ENCODE data around the gene PPP6R3. TPM values are rescaled to one million over a fixed set of nuclear protein-coding genes. Genes with fewer than 3 reads are reported as not detected.

The PPP6R3 gene
- total and polyA plus RNA-seq, 10 of the 15 experiments (the other 5 are each of a cell fraction or from before 2014, with no cell fraction given) = 12.4 to 123 (median 74.1) TPM

DNA sequence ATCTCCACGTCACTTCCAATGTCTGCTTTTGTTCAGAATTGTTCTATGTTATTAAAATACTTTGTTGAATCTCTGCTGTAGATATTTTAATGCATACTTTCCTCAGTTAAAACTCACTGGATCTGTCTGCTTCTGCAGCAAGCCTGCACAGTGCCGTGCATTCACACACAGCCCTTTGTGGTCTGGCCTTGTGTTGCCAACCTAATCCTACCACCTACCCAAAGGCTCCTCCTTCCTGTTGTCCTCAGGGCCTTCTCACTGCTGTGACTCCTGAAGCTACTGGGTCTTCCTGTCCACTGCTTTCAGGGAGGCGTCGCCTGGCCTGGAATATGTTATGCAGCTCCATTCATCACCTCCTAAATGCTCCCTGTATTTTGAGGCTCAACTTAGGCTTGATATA lies 67.0 kb downstream of the PPP6R3 start (continued):
- TF ChIP-seq STAT1 (conservative IDR thresholded peaks at IDR 0.05) (no peak), SUPT20H (IDR thresholded peaks at IDR 0.05; ENCODE audit: borderline replicate concordance, control insufficient read depth, low read depth, low read length) (no peak)

DNA sequence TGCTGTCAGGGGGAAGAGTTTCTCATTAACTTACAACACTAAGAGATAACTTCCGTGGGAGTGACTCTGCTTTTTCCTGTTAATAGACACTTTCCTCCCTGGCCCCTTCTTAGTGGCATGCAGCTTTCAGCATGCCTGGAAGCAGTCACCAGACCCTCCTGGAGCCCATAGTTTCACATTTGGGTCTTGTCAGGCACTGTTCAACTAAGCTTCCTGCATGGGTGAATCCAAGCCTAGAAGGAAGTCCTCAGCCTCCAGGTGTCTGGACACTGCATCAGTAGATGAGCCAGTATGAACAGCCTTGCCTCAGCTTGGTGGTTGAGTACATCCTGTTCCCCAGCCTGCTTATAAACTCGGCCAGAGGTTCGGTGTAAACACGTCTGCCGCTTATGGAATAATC lies 68.1 kb downstream of the PPP6R3 start:
- WGBS (ENCODE audit: insufficient coverage, insufficient replicate concordance, low lambda C conversion rate, missing lambda C conversion rate) = 32% methylated on average over 5 of the region's 5 CpGs
- no peak overlapping the region for H3K9ac ChIP-seq (ENCODE audit: control insufficient read depth, insufficient read depth, low read length)
- ChIA-PET RAD21 (ENCODE audit: unreplicated experiment) (interaction anchor here (1.1 kb wide), 1 partner anchor 68 kb away, joined by 3 read pairs; the partner anchor contains the start of gene PPP6R3), POLR2A (interaction anchor here (0.5 to 0.7 kb wide), 2 partner anchors 145 to 278 kb away, joined by 3 to 4 read pairs; no protein-coding TSS in a partner anchor), SMC1A (ENCODE audit: uncharacterized antibody, unreplicated experiment) (interaction anchor here (1.4 to 1.8 kb wide), 2 partner anchors 8 to 9 kb away, joined by 3 to 6 read pairs; no protein-coding TSS in a partner anchor), CTCF (interaction anchor here (1.4 kb wide), 1 partner anchor 10 kb away, joined by 4 read pairs; no protein-coding TSS in a partner anchor)
- ATAC-seq = no peak
- H3K4me2 ChIP-seq (ENCODE audit: control insufficient read depth, insufficient read depth) = no peak overlapping the region
- no peak for DNase-seq (ENCODE audit: low read depth, low spot score)
- H3K27me3 ChIP-seq (replicated peaks in 1 of 2; ENCODE audit: control insufficient read depth in 2 of 2, insufficient read depth in 2 of 2, low read length in 1 of 2) = no peaks in the 10 kb centered on the region
- H3K9me3 ChIP-seq (replicated peaks; ENCODE audit: control insufficient read depth, insufficient read depth, low read length) = no peaks in the 10 kb centered on the region
- in situ Hi-C loops (cut with MboI) (no loop called here), intact Hi-C loops (cut with micrococcal nuclease; ENCODE audit: unreplicated experiment) (no loop called here)
- BruUV-seq (replicated peaks) = no TSS peak
- H3K27ac ChIP-seq (ENCODE audit: control insufficient read depth, insufficient read depth) = 0 out of 2 replicates have a peak overlapping the region, but pooled peaks have one; percentile 6
- no peaks in the 10 kb centered on the region; the same call in 1 of the 2 replicates for H4K20me1 ChIP-seq (ENCODE audit: control insufficient read depth, insufficient read depth)
- peaks cover 28% of the 10 kb centered on the region for H3K79me2 ChIP-seq (ENCODE audit: control insufficient read depth, insufficient read depth, low read length)
- H3K4me1 ChIP-seq (ENCODE audit: control insufficient read depth, insufficient read depth, low read length) = no peaks in the 10 kb centered on the region; the same call in 1 of the 2 replicates
- TF ChIP-seq CEBPB (IDR thresholded peaks at IDR 0.05; ENCODE audit: borderline replicate concordance in 1 of 2, low read depth in 2 of 2, low read length in 2 of 2) = no peak
- no peak for TF ChIP-seq JUNB (IDR thresholded peaks at IDR 0.05)
- no peak for TF ChIP-seq CBX3 (IDR thresholded peaks at IDR 0.05; ENCODE audit: borderline replicate concordance, low read depth)
- TF ChIP-seq POU2F2 (IDR thresholded peaks at IDR 0.05; ENCODE audit: borderline replicate concordance, low read depth, low read length) = no peak
- no peak for TF ChIP-seq TCF7 (IDR thresholded peaks at IDR 0.05; ENCODE audit: borderline replicate concordance)
- no peak for TF ChIP-seq E2F8 (IDR thresholded peaks at IDR 0.05; ENCODE audit: low read depth, partially characterized antibody)
- no peak for TF ChIP-seq FOXM1 (IDR thresholded peaks at IDR 0.05; ENCODE audit: low read depth, low read length)
- no peak for TF ChIP-seq ELK1 (IDR thresholded peaks at IDR 0.05; ENCODE audit: low read depth, low read length)
- TF ChIP-seq FOS (IDR thresholded peaks at IDR 0.05; ENCODE audit: borderline replicate concordance, extremely low read depth, insufficient read length) = no peak
- no peak for TF ChIP-seq MTA3 (IDR thresholded peaks at IDR 0.05; ENCODE audit: borderline replicate concordance, low read length)
- FAIRE-seq = peak; percentile 13
- H3K4me3 ChIP-seq = no peak overlapping the region
- H2AFZ ChIP-seq (ENCODE audit: control insufficient read depth, low read depth, low read length) = no peak overlapping the region
- peaks cover 16 to 49% of the 10 kb centered on the region in 2 experiments for H3K36me3 ChIP-seq (ENCODE audit: control insufficient read depth in 2 of 2, insufficient read depth in 2 of 2, low read length in 1 of 2)
